GM21515 (cell line): Measurements from ENCODE around the gene DENND1A.
"Not testable (repeated sequence)": the region's sequence is repeated elsewhere in the genome, so short reads cannot be mapped to it uniquely, and the experiment has no call there.

Experiments used
- ATAC-seq: cut with Tn5 transposase; IDR thresholded peaks from one replicate; pipeline ENCODE4 v1.9.1; 2021; ENCODE audit not compliant: unreplicated experiment

Gene DENND1A

DNA sequence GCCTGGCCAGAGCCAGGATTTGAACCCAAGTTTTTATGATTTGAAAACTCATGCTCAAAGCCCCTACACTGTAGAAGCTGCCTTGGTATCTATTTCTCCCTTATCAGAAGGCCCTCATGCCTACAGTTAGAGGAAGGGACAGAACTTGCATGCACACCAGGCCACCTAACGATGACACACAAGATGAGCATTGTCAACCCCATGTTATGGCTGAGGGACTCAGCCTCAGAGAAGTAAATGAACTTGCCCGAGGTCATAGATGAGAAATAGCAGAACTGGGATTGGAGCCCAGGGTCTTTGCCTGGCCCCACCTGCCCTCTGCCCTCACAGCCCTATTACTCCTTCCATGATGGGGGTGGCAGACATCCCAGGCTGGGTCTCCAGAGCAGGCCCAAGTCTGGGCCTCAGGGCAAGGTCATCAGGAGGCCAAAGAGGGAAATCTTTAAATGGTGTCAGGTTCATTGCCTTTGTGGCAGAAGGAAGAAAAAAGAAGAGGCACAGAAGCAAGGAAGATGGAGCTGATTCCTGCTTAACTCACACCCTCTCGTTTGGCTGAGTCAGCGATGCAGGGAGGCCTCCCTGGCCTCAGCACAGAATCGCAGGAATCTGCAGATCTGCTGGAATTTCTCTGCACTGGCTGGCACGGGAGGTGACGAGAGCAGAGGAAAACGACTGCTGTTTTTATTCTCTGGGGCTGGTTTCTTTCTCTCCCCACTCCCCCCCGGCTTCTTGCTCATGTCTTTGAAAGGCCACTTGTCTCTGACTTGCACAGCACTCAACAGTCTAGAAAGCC lies 594.5 kb downstream of the DENND1A start:
- ATAC-seq: no peak

DNA sequence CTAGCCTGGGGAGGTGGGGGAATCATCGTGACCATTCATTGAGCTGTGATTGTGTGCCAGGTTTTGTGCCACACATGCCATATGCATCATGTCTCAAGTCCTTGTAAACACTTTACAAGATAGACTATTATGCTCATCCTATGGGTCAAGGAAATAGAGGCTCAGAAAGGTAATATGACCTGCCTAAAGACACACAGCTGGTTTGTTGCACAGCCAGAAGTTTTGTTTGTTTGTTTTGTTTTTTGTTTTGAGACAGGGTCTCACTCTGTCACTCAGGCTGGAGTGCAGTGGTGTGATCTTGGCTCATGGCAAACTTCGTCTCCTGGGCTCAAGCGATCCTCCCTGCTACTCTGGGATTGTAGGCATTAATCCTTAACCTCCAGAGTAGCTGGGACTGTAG lies 595.3 kb downstream of the DENND1A start:
- no peak for ATAC-seq

DNA sequence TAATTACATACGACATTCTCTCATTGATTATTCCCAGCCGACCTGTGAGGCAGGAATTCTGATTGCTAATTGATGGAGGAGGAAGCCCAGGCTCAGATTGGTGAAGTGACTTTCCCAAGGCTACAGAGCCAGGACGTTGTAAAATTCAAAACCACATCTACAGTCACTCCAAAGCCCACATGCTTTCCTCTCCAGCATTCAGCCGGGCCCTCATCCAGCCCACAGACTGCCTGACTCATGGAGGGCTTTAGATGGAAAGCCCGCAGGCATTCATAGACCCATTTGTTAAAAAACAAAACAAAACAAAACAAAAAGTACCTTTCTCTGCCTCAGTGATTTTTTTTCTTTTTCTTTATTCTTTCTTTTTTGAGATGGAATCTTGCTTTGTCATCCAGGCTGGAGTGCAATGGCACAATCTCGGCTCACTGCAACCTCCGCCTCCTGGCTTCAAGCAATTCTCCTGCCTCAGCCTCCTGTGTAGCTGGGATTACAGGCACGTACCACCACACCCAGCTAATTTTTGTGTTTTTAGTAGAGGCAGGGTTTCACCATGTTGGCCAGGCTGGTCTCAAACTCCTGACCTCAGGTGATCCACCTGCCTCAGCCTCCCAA lies 596.8 kb downstream of the DENND1A start:
- not testable (repeated sequence) for ATAC-seq

DNA sequence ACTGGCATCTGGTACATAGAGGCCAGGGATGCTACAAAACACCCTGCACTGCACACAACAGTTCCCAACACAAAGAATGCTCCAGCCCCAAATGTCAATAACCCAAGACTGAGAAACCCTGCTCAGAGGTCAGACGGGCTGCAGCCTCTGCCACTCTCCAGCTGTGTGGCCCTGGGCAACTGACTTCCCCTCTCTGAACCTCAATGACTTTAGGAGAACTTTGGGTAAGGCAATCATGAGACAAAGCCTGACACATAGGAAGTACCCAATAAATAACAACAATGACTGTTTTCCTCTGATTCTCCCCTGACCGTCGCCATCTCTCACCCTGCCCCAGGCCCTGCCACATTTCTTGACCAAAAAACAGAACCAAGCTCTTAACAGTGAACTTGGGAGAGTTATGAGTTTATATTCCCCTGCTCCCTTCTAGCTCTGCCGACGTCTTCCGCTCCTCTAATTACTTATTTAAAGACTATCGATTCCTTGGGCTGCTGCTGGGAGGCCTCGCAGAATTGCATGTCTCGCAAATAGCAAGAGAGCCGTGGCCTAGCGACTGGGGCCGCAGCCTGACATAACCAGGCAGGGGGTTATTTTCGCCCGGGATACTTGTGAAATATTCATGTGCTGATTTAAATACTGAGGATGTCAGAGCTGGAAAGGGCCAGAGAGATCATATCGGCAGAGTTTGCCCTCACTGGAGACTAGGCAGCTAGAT lies 598.4 kb downstream of the DENND1A start:
- ATAC-seq: no peak
